Gastrocnemius medialis (tissue), 4 donors: ENCODE results near the gene CWC22. TPM values are rescaled to one million over a fixed set of nuclear protein-coding genes. Genes with fewer than 3 reads are reported as not detected.

Experiments used
- ATAC-seq, 2 donors: fragments of 150-250 bp; one replicate each; pipeline ENCODE4 v1.9.1; 2016
- DNase-seq, 2 donors: peaks; one replicate each; pipeline ENCODE4 v3.0.0-alpha.2; 2019
- H3K27ac ChIP-seq, 4 donors: fragments of 200-600 bp; sonication (generic); 1 replicate in 1 of 4; 2 replicates in 3 of 4; pipeline ENCODE4 v1.5.1; 2016 to 2018; ENCODE audit warnings: mild to moderate bottlenecking in 2 of 4, moderate library complexity in 1 of 4
- H3K27me3 ChIP-seq, 3 donors: fragments of 200-600 bp; sonication (generic) in 2 of 3; 1 replicate in 1 of 3; 2 replicates in 2 of 3; pipeline versions ENCODE4 v1.5.1 to v1.6.0; 2016 to 2019; ENCODE audit warnings: mild to moderate bottlenecking in 1 of 3, moderate library complexity in 1 of 3
- H3K36me3 ChIP-seq, 2 donors: fragments of 200-600 bp; sonication (generic) in 1 of 2; one replicate each; pipeline ENCODE4 v1.5.1; 2017 to 2018
- H3K4me1 ChIP-seq, 2 donors: fragments of 200-600 bp; sonication (generic) in 1 of 2; one replicate each; pipeline ENCODE4 v1.5.1; 2016 to 2017; ENCODE audit warnings: mild to moderate bottlenecking in 2 of 2
- H3K4me3 ChIP-seq, 4 donors: fragments of 200-600 bp; sonication (generic) in 3 of 4; 1 replicate in 1 of 4; 2 replicates in 3 of 4; pipeline ENCODE4 v1.5.1; 2016 to 2019; ENCODE audit warnings: mild to moderate bottlenecking in 2 of 4
- H3K9me3 ChIP-seq, 3 donors: fragments of 200-600 bp; sonication (generic) in 2 of 3; 1 replicate in 1 of 3; 2 replicates in 2 of 3; pipeline ENCODE4 v1.5.1; 2016 to 2019
- CTCF ChIP-seq, 5 experiments: fragments of 450-650 bp in 3 of 5; fragments of 200-600 bp in 2 of 5; sonication (generic) in 2 of 5; IDR thresholded peaks in 4 of 5; conservative IDR thresholded peaks in 1 of 5; 1 replicate in 4 of 5; 2 replicates in 1 of 5; pipeline ENCODE4 v1.5.1; 2016 to 2019; ENCODE audit warnings: antibody characterized with exemption in 5 of 5, mild to moderate bottlenecking in 3 of 5, moderate library complexity in 3 of 5
- POLR2A ChIP-seq, 2 donors: fragments of 450-650 bp; IDR thresholded peaks; one replicate each; pipeline ENCODE4 v1.6.1; 2017; ENCODE audit warnings: antibody characterized with exemption in 2 of 2, mild to moderate bottlenecking in 2 of 2, moderate library complexity in 2 of 2
- in situ Hi-C, 4 donors: fragments of 200-750 bp; cut with MboI; loops; one replicate each; pipeline versions ENCODE4 v1.15.0 to v1.8.0; 2017; ENCODE audit warnings: low sequenced_read_pairs in 4 of 4
- intact Hi-C: fragments of 100-400 bp; cut with DNase I; formaldehyde crosslinking; loops from one replicate; pipeline ENCODE4 v1.15.1; 2023; ENCODE audit warnings: low total_unique reads
- total RNA-seq, 4 donors: library from RNA; depleted of rRNA; stranded (reverse); fragments of >200 nt; gene quantifications; one replicate each; pipeline versions ENCODE4 v1.1.0 to v1.2.3, GENCODE V29; 2016

The CWC22 gene
- total RNA-seq, 4 donors from 2014 or later, result 9.7 to 15.6 (median 12.8) TPM

GRCh38 chr2:179899666-179900065 lies 107.4 kb downstream of the CWC22 start:
- Histone ChIP-seq H3K27ac (no peak overlapping the region), H3K4me3 (no peak overlapping the region), H3K9me3 (no peaks in the 10 kb centered on the region), H3K27me3 (no peaks in the 10 kb centered on the region), H3K4me1 (no peaks in the 10 kb centered on the region), H3K36me3 (no peaks in the 10 kb centered on the region)
- in situ Hi-C loops (no loop called here), intact Hi-C loops (no loop called here)
- TF ChIP-seq POLR2A (IDR thresholded peaks at IDR 0.05) (no peak), CTCF (IDR thresholded peaks at IDR 0.05 in 4 of 5, conservative IDR thresholded peaks at IDR 0.05 in 1 of 5) (no peak)
- ATAC-seq (no peak), DNase-seq (no peak)

GRCh38 chr2:179898873-179899272 lies 108.2 kb downstream of the CWC22 start:
- ATAC-seq, result no peak
- Histone ChIP-seq H3K9me3 (no peaks in the 10 kb centered on the region), H3K4me3 (no peak overlapping the region), H3K36me3 (no peaks in the 10 kb centered on the region), H3K4me1 (no peaks in the 10 kb centered on the region), H3K27me3 (no peaks in the 10 kb centered on the region), H3K27ac (no peak overlapping the region)
- in situ Hi-C loops, result no loop called here
- no peak for DNase-seq
- TF ChIP-seq CTCF (IDR thresholded peaks at IDR 0.05 in 4 of 5, conservative IDR thresholded peaks at IDR 0.05 in 1 of 5), result no peak
- TF ChIP-seq POLR2A (IDR thresholded peaks at IDR 0.05), result no peak
- intact Hi-C loops, result no loop called here

Other genes starting within 250 kb of the CWC22 start
- gene ZNF385B, start 145.7 kb downstream of the CWC22 start, total RNA-seq, result 10 to 100 TPM in 2 of 4 donors, 1 to 10 TPM in 2; 9.7 to 24.9 (median 11.4) TPM